Hypothalamus (tissue), 51 donors: ENCODE data around the gene OR5M8.

Experiments
- DNase-seq, 51 donors: peaks; one replicate each; lab custom pipeline; 2025; lab: John Stamatoyannopoulos, UW

The OR5M8 gene

GRCh38 chr11:56491270-56491669 is at the start of gene OR5M8:
OR5M8 (minus strand) TSS chr11:56491370; CDS start chr11:56491370, 0 bp downstream.
- DNase-seq: no peak

GRCh38 chr11:56533054-56533740 is 42.0 kb upstream of the OR5M8 start:
- no peak for DNase-seq

GRCh38 chr11:56531856-56532255 is 40.7 kb upstream of the OR5M8 start:
- DNase-seq: no peak

DNA sequence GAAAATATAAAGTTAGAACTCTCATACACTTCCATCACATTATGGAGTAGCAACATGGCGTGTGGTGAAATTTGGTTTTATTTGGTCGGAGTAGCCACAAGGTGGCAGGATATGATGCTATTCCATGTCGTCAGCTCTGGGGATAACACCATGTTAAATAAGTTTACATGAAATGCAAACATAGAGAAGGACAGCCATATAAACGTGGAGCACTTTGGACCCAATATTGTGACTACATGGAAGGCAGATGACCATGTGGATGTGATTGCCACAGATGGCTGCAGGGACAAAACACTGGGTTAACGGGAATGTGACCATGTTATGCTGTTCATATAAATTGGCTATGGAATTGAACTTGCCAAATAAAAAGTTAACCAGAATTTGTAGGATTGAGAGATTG is 30.8 kb upstream of the OR5M8 start:
- DNase-seq: no peak

DNA sequence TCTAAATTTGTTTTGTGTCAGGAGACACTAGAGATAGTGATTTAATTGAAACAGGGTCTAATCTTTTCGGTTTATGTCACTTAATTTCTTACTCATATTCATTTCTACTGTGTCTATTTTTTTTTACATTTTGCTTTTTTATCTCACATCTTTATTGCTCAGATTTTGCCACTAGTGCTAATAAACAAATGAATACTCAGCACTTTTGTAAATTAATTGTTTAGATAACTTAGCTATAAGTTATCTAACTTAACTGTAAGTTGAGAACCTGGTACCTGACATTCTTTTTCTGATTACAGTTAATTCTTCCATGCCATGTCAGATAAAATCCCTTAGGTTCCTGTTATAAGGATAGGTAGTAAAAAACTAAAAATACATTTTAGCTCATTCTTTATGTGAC is 22.1 kb upstream of the OR5M8 start:
- no peak for DNase-seq

DNA sequence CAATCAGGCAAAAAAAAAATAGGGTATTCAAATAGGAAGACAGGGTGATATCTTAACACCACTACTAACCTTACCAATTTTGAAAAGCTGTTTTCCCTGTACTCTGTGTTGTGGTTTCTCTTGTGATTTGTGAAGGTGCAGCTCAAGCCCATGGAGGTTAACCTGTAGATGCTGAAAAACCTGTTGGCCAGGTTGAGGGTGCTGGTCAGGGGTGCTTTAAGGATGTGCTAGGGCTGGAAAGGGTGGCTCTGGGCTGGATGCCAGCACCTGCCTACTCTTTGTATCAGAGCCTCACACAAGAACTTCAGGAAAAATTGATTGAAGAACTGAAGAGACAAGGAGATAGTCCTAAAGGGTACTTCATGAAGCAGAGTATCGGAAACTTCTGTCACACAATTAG is 18.3 kb upstream of the OR5M8 start:
- DNase-seq: no peak

- no peak for DNase-seq
Observed at GRCh38 chr11:56497010-56497409, 5.8 kb upstream of the OR5M8 start.

DNA sequence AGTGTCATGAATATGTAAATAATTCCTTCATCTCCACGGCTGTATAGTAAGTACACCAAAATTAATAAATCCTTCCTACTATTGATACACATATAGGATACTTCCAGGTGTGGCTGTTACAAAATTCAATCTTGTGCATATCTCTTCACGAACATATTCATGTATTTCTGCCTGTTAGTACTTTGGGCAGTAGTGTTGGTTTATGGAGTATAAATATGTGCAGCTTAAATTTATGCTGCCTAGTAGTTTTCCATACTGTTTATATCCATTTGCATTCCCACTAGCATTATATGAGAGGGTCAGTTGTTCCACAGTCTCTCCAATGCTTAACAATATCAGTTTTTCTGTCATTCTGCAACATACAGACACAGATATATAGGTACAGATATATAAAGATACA is 3.9 kb upstream of the OR5M8 start:
- no peak for DNase-seq

DNA sequence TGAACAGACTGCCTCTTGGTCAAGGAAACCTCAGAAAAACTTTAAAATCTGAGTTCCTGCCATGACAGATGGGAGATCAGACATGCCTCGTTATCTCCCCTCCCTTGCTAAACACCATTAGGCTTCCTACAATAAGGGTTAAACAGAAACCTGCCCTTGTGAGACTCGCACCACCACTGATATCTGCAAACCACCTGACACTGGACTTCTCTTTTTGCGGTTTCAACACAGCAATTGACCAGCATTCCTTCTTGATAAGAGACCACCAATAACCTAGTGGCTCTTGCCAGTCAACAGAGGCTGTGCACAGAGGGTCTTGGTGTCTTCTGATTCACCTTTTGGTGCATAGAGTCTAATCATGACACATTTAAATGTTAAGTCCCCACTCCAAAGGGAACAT is 4.4 kb downstream of the OR5M8 start:
- DNase-seq: no peak

DNA sequence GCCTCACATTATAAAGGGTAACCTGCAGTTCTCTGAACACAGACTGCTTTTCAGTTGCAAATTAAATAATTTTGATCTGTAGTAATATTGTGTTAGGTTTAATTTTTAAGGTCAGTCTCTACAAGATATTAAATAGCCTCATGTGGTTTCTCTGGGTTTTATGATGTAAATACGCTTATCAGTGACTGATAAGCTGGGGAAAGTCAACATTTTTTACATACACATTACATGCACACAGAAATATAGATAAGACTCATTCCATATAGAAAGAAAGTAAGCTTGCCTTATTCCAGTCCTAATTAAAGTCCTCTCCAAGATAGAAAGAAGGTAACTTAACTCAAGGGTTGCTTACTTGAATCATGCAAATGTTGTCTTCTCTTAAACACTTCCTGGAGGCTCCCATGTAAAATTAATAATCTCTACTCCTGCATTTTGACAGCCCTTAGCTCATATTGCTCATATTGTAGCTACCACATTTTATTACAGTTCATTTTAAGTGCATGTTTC is 16.4 kb downstream of the OR5M8 start:
- no peak for DNase-seq

DNA sequence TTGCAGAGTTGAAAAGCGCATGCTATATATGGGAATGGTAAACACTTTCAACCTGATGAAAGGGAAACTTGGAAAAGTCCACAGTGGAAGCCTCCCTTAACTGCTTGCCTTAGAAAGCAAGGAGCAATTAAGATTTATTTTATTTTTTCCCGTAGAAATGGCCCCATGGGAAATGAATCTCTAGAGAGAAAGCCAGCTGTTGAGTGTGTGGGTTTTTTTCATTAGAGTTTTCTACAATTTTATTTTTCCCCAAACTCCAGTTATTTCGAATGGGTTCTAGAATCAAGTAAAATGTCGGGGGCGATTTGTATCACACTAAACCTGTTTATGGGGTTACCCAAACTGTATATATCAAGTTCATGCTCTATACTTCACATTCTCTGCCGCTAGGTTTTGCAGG is 17.9 kb downstream of the OR5M8 start, which contains the start of gene OR5M3:
OR5M3 (minus strand) TSS at position 101 of the 400 bp plus-strand sequence. CDS start 2,855 bp downstream, outside the sequence.
- no peak for DNase-seq

- no peak for DNase-seq
Observed at GRCh38 chr11:56457076-56457475, 34.1 kb downstream of the OR5M8 start.

- no peak for DNase-seq
Observed at GRCh38 chr11:56453521-56453920, 37.6 kb downstream of the OR5M8 start.
